MM.1S (cell line): ENCODE results near the gene HEATR1.

Experiments used
- DNase-seq: peaks from one replicate; pipeline ENCODE4 v3.0.0-alpha.2; 2015
- H2AFZ ChIP-seq: fragments of 300-600 bp; sonication (generic); 2 replicates; pipeline ENCODE4 v1.6.0; 2016; ENCODE audit warnings: antibody characterized with exemption, low read length
- H3F3A ChIP-seq: fragments of 300-600 bp; sonication (generic); 2 replicates; pipeline ENCODE4 v1.6.1; 2016; ENCODE audit warnings: mild to moderate bottlenecking, antibody characterized with exemption, low read length, moderate library complexity, mixed read lengths; ENCODE audit not compliant: insufficient read depth
- H3K27ac ChIP-seq: fragments of 300-600 bp; sonication (generic); 2 replicates; pipeline ENCODE4 v1.5.1; 2016; ENCODE audit warnings: mild to moderate bottlenecking, low read length
- H3K27me3 ChIP-seq: fragments of 300-600 bp; sonication (generic); replicated peaks from 2 replicates; pipeline ENCODE4 v1.6.0; 2016; ENCODE audit warnings: low read length; ENCODE audit not compliant: insufficient read depth
- H3K36me3 ChIP-seq: fragments of 300-600 bp; sonication (generic); replicated peaks from 2 replicates; pipeline ENCODE4 v1.6.1; 2016; ENCODE audit warnings: mild to moderate bottlenecking, low read length, mixed read lengths; ENCODE audit not compliant: insufficient read depth
- H3K4me1 ChIP-seq: fragments of 300-600 bp; sonication (generic); 2 replicates; pipeline ENCODE4 v1.6.1; 2016; ENCODE audit warnings: low read length, mixed read lengths
- H3K4me2 ChIP-seq: fragments of 300-600 bp; sonication (generic); 2 replicates; pipeline ENCODE4 v1.6.0; 2016; ENCODE audit warnings: low read depth, low read length
- H3K4me3 ChIP-seq: fragments of 300-600 bp; sonication (generic); 2 replicates; pipeline ENCODE4 v1.5.1; 2016; ENCODE audit warnings: low read length, mixed read lengths
- H3K79me2 ChIP-seq: fragments of 300-600 bp; sonication (generic); 2 replicates; pipeline ENCODE4 v1.6.1; 2016; ENCODE audit warnings: mixed run types, low read length, mixed read lengths
- H3K9ac ChIP-seq: fragments of 300-600 bp; sonication (generic); 2 replicates; pipeline ENCODE4 v1.6.1; 2016; ENCODE audit warnings: low read length, mixed read lengths
- H3K9me2 ChIP-seq: fragments of 300-600 bp; sonication (generic); replicated peaks from 2 replicates; pipeline ENCODE4 v1.6.1; 2016; ENCODE audit warnings: mild to moderate bottlenecking, low read length, mixed read lengths; ENCODE audit not compliant: insufficient read depth
- H3K9me3 ChIP-seq: fragments of 300-600 bp; sonication (generic); replicated peaks from 2 replicates; pipeline ENCODE4 v1.6.1; 2016; ENCODE audit warnings: mild to moderate bottlenecking, low read length, mixed read lengths; ENCODE audit not compliant: insufficient read depth
- H4K20me1 ChIP-seq: fragments of 300-600 bp; sonication (generic); 2 replicates; pipeline ENCODE4 v1.6.1; 2016; ENCODE audit warnings: mild to moderate bottlenecking, low read length, moderate library complexity, mixed read lengths; ENCODE audit not compliant: insufficient read depth
- CTCF ChIP-seq: fragments of 300-600 bp; sonication (generic); IDR thresholded peaks from 2 replicates; pipeline ENCODE4 v1.5.1; 2016; ENCODE audit warnings: antibody characterized with exemption, low read length, mixed read lengths
- EZH2 ChIP-seq: fragments of 300-600 bp; sonication (generic); optimal IDR thresholded peaks from 2 replicates; pipeline ENCODE3; 2017; ENCODE audit warnings: low read depth, mild to moderate bottlenecking, antibody characterized with exemption, low read length, mixed read lengths
- EZH2phosphoT487 ChIP-seq: fragments of 300-600 bp; sonication (generic); IDR thresholded peaks from 2 replicates; pipeline ENCODE4 v1.6.1; 2018; ENCODE audit warnings: antibody characterized with exemption, low read length

Gene HEATR1

GRCh38 chr1:236619398-236619797 is 15.1 kb upstream of the HEATR1 start:
- no peaks in the 10 kb centered on the region for H4K20me1 ChIP-seq
- H3K27ac ChIP-seq: no peak overlapping the region
- H3K4me1 ChIP-seq: no peaks in the 10 kb centered on the region
- DNase-seq: no peak
- no peak overlapping the region for H3K4me2 ChIP-seq
- no peaks in the 10 kb centered on the region for H3K36me3 ChIP-seq
- no peaks in the 10 kb centered on the region for H3K9me3 ChIP-seq
- TF ChIP-seq EZH2 (no peak), CTCF (no peak), EZH2phosphoT487 (no peak)
- no peak overlapping the region for H3K9ac ChIP-seq
- no peaks in the 10 kb centered on the region for H3F3A ChIP-seq
- no peak overlapping the region for H3K4me3 ChIP-seq
- H3K27me3 ChIP-seq: no peaks in the 10 kb centered on the region
- no peaks in the 10 kb centered on the region for H3K79me2 ChIP-seq
- no peak overlapping the region for H2AFZ ChIP-seq
- H3K9me2 ChIP-seq: no peaks in the 10 kb centered on the region

GRCh38 chr1:236618507-236618906 is 14.2 kb upstream of the HEATR1 start:
- Histone ChIP-seq H3K4me1 (no peaks in the 10 kb centered on the region), H3K9ac (no peak overlapping the region), H2AFZ (no peak overlapping the region), H3F3A (no peaks in the 10 kb centered on the region), H3K9me2 (no peaks in the 10 kb centered on the region), H3K79me2 (no peaks in the 10 kb centered on the region), H4K20me1 (no peaks in the 10 kb centered on the region), H3K4me3 (no peak overlapping the region), H3K27ac (no peak overlapping the region), H3K4me2 (no peak overlapping the region), H3K9me3 (no peaks in the 10 kb centered on the region), H3K27me3 (no peaks in the 10 kb centered on the region), H3K36me3 (no peaks in the 10 kb centered on the region)
- TF ChIP-seq CTCF (no peak), EZH2phosphoT487 (no peak), EZH2 (no peak)
- DNase-seq: no peak

- Histone ChIP-seq H2AFZ (no peak overlapping the region), H3K4me1 (no peaks in the 10 kb centered on the region), H3K79me2 (no peaks in the 10 kb centered on the region), H4K20me1 (no peaks in the 10 kb centered on the region), H3K36me3 (no peaks in the 10 kb centered on the region), H3F3A (no peaks in the 10 kb centered on the region), H3K9me3 (no peaks in the 10 kb centered on the region), H3K9ac (no peak overlapping the region), H3K4me3 (no peak overlapping the region), H3K27me3 (no peaks in the 10 kb centered on the region), H3K9me2 (no peaks in the 10 kb centered on the region), H3K27ac (no peak overlapping the region), H3K4me2 (no peak overlapping the region)
- no peak for DNase-seq
- TF ChIP-seq CTCF (no peak), EZH2phosphoT487 (no peak), EZH2 (no peak)
These were observed 11.3 kb upstream of the HEATR1 start for GRCh38 chr1:236615399-236616148.
